ENCODE data around the gene SENP7.
"Not testable (repeated sequence)": the region's sequence is repeated elsewhere in the genome, so short reads cannot be mapped to it uniquely, and the experiment has no call there.

The SENP7 gene

DNA sequence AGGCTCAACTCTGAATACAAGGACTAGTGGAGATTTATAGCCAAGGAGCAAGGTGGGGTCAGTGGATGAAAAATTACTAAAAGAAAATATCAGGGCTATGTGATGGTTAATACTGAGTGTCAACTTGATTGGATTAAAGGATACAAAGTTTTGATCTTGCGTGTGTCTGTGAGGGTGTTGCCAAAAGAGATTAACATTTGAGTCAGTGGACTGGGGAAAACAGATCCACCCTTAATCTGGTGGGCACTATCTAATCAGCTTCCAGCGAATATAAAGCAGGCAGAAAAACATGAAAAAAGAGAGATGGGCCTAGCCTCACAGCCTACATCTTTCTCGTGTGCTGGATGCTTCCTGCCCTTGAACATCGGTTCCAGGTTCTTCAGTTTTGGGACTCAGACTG is 14.4 kb upstream of the SENP7 start:
- DNase-seq, result no peak

- DNase-seq, result no peak
Observed at GRCh38 chr3:101521211-101521701, 8.2 kb upstream of the SENP7 start.

- no peak for DNase-seq
Observed at GRCh38 chr3:101519685-101520365, 6.8 kb upstream of the SENP7 start.

DNA sequence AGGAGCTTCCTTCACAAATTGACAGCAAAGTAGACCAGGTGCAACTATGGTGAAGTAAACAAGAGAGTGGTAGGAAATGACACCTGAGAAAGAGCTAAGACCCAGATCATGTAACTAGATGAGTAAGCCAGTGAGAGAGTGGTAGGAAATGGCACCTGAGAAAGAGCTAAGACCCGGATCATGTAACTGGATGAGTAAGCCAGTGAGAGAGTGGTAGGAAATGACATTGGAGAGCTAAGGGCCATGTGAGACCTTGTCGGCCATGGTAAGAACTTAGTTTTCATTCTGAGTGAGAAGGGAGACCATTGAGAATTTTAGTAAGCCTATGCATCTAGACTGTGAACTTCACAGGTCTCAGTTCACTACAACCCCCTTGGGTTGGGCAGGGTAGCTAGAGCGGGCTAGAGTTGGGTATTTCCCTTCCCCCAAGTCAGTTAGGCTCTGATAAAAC is 5.4 kb upstream of the SENP7 start:
- DNase-seq, result no peak

DNA sequence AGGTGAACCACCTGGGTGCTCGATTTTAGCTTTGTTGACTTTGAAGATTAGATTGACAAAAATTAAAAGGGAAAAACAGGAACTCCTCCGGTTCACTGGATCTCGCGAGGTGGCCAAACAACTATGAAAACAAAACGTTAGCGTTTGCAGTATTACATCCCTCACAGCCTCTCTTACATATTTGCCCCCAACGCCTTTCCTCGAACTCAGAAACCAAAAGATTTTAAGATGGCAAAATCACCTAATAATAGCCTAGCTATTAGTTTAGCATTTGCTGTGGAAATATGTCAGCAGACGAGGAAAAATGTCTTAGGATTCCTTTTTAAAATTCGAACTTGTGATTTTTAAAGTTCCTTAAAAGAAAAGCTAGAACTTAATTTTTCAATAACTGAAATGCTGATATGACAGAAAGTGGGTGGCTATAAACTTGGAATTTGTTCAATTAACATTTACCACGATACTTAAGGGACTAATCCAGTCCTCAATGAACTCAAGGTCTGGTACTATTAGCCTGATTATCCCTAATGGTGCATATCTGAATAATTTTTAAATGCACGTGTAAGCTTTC is 491 bp upstream of the SENP7 start:
- no peak for DNase-seq

GRCh38 chr3:101512396-101512645 is 691 bp downstream of the SENP7 start:
- DNase-seq, result no peak

GRCh38 chr3:101509811-101510210 is 3.2 kb downstream of the SENP7 start:
- no peak for DNase-seq

GRCh38 chr3:101509281-101509680 is 3.7 kb downstream of the SENP7 start:
- no peak for DNase-seq

- DNase-seq, result no peak
Observed at GRCh38 chr3:101501783-101502182, 11.2 kb downstream of the SENP7 start.

DNA sequence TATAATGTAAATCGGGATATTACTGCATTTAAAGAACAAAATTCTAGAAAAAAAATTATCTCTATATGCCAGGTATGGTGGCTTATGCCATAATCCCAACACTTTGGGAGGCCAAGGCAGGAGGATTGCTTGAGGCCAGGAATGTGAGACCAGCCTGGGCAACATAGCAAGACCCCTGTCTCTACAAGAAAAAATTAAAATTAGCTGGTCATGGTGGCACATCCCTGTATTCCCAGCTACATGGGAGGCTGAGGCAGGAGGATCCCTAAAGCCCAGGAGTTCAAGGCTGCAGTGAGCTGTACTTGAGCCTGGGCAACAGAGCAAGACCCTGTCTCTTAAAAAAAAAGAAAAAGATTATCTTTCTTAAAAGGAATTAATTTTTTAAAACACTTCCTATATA is 12.8 kb downstream of the SENP7 start:
- DNase-seq, result no peak

DNA sequence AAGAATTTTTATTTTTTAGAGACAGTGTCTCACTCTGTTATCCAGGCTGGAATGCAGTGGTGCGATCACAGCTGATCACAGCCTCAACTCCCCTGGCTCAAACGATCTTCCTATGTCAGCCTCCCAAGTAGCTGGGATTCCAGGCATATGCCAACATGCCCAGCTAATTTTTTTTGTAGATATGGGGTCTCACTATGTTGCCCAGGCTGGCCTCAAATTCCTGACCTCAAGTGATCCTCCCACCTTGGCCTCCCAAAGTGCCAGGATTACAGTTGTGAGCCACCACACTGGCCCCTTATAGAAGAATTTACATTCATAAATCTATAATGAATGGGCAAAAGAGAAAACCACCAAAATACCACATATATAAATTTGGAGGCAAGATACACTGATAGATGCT is 15.2 kb downstream of the SENP7 start:
- DNase-seq, result no peak

DNA sequence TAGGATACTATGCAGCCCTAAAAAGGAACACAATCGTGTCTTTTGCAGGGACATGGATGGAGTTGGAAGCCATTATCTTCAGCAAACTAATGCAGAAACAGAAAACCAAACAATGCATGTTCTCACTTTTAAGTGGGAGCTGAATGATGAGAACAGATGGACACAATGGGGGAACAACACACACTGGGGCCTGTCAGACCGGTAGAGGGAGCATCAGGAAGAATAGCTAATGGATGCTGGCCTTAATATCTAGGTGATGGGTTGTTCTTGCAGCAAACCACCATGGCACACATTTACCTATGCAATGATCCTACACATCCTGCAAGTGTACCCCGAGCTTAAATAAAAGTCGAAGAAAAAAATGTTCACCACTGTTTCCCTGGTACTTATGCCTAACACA is 17.5 kb downstream of the SENP7 start:
- DNase-seq, result no peak

- peak; percentile 91 for DNase-seq
Observed at GRCh38 chr3:101484805-101485620, 28.0 kb downstream of the SENP7 start.

DNA sequence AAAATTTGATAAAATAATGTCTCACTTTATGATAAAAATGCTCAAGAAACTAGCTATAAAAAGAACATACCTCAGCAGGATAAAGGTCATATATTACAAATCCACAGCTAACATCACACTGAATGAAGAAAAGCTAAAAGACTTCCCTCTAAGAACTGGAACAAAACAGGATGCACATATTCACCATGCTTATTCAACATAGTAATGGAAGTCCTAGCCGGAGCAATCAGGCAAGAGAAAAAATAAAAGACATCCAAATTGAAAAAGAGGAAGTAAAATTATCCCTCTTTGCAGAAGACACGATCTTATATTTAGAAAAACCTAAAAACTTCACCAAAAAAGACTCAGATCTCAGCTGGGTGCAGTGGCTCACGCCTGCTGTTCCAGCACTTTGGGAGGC is 34.0 kb downstream of the SENP7 start:
- no peak for DNase-seq

GRCh38 chr3:101474841-101475552 is 38.0 kb downstream of the SENP7 start:
- not testable (repeated sequence) for DNase-seq

GRCh38 chr3:101468676-101469075 is 44.3 kb downstream of the SENP7 start:
- not testable (repeated sequence) for DNase-seq

DNA sequence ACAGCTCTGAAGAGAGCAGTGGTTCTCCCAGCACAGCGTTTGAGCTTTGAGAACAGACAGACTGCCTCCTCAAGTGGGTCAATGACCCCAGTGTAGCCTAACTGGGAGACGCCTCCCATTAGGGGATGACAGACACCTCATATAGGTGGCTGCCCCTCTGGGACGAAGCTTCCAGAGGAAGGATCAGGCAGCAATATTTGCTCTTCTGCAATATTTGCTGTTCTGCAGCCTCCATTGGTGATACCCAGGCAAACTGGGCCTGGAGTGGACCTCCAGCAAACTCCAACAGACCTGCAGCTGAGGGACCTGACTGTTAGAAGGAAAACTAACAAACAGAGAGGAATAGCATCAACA is 45.7 kb downstream of the SENP7 start:
- DNase-seq, result not testable (repeated sequence)

DNA sequence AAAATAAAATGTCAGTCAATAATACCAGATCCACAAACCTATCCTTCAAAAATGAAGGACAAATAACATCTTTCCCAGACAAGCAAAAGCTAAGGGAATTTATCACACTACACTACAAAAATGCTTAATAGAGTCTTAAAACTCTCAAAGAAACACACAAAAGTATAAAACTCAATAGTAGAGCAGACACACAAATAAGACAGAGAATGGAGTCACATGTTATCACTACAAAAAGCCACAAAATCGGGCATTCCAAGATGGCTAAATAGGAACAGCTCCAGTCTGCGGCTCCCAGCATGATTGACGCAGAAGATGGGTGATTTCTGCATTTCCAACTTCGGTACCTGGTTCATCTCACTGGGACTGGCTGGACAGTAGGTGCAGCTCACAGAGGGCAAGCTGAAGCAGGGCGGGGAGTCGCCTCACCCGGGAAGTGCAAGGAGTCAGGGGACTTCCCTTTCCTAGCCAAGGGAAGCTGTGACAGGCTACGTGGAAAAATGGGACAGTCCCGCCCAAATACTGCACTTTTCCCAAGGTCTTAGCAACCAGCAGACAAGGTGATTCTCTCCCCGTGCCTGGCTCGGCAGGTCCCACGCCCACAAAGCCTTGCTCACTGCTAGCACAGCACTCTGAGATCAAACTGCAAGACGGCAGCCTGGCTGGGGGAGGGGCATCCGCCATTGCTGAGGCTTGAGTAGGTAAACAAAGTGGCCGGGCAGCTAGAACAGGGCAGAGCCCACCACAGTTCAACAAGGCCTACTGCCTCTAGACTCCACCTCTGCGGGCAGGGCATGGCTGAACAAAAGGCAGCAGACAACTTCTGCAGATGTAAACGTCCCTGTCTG is 46.3 kb downstream of the SENP7 start:
- DNase-seq, result peak; percentile 85

DNA sequence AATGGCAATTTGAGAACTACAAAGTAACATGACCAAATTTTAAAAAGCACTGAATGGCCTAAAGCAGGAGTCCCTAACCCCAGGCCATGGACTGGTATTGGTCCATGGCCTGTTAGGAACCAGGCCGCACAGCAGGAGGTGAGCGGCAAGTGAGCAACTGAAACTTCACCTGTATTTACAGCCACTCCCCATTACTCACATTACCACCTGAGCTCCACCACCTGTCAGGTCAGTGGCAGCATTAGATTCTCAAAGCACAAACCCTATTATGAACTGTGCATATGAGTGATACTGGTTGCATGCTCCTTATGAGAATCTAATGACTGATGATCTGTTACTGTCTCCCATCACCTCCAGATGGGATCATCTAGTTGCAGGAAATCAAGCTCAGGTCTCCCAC is 48.8 kb downstream of the SENP7 start:
- DNase-seq, result no peak

GRCh38 chr3:101461451-101461850 is 51.6 kb downstream of the SENP7 start:
- no peak for DNase-seq

- DNase-seq, result no peak
Observed at GRCh38 chr3:101458387-101458786, 54.6 kb downstream of the SENP7 start.

DNA sequence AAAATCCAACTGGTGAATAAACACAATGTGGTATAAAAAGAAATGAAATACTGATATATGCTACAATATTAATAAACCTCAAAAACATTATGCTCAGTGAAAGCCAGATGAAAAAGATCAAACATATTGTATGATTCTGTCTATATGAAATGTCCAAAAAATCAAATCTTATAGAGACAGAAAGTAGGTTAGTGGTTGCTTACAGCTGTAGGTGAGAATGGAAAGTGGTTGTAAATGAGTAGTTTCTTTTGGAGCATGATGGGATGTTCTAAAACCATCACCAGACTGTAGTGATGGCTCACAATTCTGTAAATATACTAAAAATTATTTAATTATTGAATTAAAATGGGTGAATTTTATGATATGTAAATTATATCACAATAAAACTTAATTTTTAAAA is 58.4 kb downstream of the SENP7 start:
- DNase-seq, result no peak

- no peak for DNase-seq
Observed at GRCh38 chr3:101453961-101454360, 59.1 kb downstream of the SENP7 start.

Data from islet precursor cell (in vitro differentiated cells).